HG02973 (cell line): Measurements from ENCODE around the gene FCRL1.

Source experiments
- ATAC-seq: cut with Tn5 transposase; IDR thresholded peaks from one replicate; pipeline ENCODE4 v1.9.1; 2021; ENCODE audit warnings: moderate library complexity; ENCODE audit not compliant: unreplicated experiment

FCRL1 gene

GRCh38 chr1:157819896-157820295, at the start of gene FCRL1:
TSS of gene FCRL1 (minus strand) at chr1:157820120. CDS start at chr1:157820037, 83 bp downstream.
- ATAC-seq: no peak

GRCh38 chr1:157868654-157869053, 48.7 kb upstream of the FCRL1 start:
- no peak for ATAC-seq

GRCh38 chr1:157862114-157863070, 42.5 kb upstream of the FCRL1 start:
- no peak for ATAC-seq

- ATAC-seq: peak; percentile 92
Observed at GRCh38 chr1:157856538-157856937, 36.6 kb upstream of the FCRL1 start.

- no peak for ATAC-seq
Observed at GRCh38 chr1:157852476-157852875, 32.6 kb upstream of the FCRL1 start.

- ATAC-seq: no peak
Observed at GRCh38 chr1:157849229-157849875, 29.4 kb upstream of the FCRL1 start.

- ATAC-seq: no peak
Observed at GRCh38 chr1:157844089-157844830, 24.3 kb upstream of the FCRL1 start.

GRCh38 chr1:157842939-157843338, 23.0 kb upstream of the FCRL1 start:
- ATAC-seq: peak; percentile 47

GRCh38 chr1:157841708-157842107, 21.8 kb upstream of the FCRL1 start, which contains the start of gene CD5L:
TSS of gene CD5L (minus strand) at chr1:157841808. CDS start at chr1:157841701, 107 bp downstream.
- ATAC-seq: no peak

- no peak for ATAC-seq
Observed at GRCh38 chr1:157838966-157839365, 19.0 kb upstream of the FCRL1 start.

GRCh38 chr1:157834430-157834829, 14.5 kb upstream of the FCRL1 start:
- no peak for ATAC-seq

- no peak for ATAC-seq
Observed at GRCh38 chr1:157833145-157833544, 13.2 kb upstream of the FCRL1 start.

GRCh38 chr1:157831968-157832626, 12.2 kb upstream of the FCRL1 start:
- no peak for ATAC-seq

GRCh38 chr1:157830887-157831286, 11.0 kb upstream of the FCRL1 start:
- no peak for ATAC-seq

- peak; percentile 55 for ATAC-seq
Observed at GRCh38 chr1:157829711-157830110, 9.8 kb upstream of the FCRL1 start.

GRCh38 chr1:157829210-157829609, 9.3 kb upstream of the FCRL1 start:
- ATAC-seq: no peak

- no peak for ATAC-seq
Observed at GRCh38 chr1:157820299-157820698, 379 bp upstream of the FCRL1 start.

GRCh38 chr1:157819215-157819614, 705 bp downstream of the FCRL1 start:
- ATAC-seq: no peak

- ATAC-seq: no peak
Observed at GRCh38 chr1:157813269-157813668, 6.7 kb downstream of the FCRL1 start.

- ATAC-seq: peak; percentile 86
Observed at GRCh38 chr1:157806431-157807149, 13.3 kb downstream of the FCRL1 start.
